Measurements from ENCODE around the gene USP10.
A peak's percentile ranks its signal among the peaks of the same experiment; 100 is the strongest.

The USP10 gene

GRCh38 chr16:84699147-84699711, 571 bp upstream of the USP10 start:
- DNase-seq (ENCODE audit: low spot score) = no peak

DNA sequence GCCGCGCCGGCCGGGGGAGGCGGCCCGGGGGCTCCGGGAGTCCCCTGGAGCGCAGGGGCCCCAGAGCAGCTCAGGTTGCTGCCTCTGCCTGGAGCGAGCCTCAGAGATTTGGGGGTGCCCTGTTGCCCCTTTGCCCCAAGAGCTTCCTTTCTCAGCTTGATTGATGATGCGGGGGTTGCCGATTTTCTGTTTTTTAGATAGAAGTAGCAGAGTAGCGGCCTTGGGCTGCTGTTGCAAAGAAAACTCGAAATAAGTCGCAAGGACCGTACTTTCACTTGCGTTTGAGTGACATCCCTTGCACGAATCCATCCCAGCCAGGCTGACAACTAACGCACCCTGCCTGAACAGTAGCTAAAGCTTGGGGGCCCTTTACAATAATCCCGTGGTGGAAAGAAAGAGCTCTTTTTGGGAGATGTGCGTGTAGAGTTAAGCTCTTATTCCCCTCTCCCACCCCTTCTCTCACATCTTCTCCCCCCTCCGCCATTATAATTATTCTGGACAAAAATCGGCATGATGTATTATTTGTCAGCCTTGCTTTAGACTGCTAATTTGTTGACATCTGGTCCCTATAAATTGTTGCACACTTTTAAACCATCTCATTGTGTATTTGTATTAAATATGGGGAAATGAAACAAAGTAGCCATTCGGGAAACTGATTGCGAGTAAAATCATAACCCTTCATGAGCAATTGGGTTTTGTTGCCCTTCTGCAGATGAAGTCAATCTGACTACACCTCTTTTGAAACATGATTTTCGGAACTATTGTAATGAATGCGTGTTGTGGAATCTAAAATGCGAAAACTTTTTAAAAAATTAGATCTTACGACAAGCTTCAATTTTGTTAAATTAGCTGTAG, 873 bp downstream of the USP10 start:
- DNase-seq (ENCODE audit: low spot score) = peak; percentile 49

- no peak for DNase-seq (ENCODE audit: low spot score)
Measured at GRCh38 chr16:84703681-84704080, 3.9 kb downstream of the USP10 start.

DNA sequence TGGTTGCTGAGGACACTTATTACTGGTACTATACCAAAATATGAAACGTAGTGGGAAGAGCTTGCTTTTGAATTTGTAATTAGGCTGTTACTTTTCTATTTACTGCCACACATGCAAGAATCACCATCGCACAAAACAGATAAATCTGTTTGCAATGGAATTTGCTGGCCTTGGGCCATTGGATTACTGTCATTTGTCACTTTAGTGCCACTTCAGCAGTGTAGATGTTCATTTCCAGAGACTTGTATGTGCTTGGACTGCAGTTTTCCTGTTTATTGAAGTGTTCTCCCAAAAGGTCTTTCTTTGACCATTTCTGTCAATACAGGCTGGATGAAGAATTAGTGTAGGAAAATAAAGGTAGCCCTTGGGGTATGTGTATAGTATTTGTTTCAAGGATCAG, 4.5 kb downstream of the USP10 start:
- DNase-seq (ENCODE audit: low spot score) = no peak

- no peak for DNase-seq (ENCODE audit: low spot score)
Measured at GRCh38 chr16:84706856-84707255, 7.1 kb downstream of the USP10 start.

- no peak for DNase-seq (ENCODE audit: low spot score)
Measured at GRCh38 chr16:84709609-84710008, 9.8 kb downstream of the USP10 start.

DNA sequence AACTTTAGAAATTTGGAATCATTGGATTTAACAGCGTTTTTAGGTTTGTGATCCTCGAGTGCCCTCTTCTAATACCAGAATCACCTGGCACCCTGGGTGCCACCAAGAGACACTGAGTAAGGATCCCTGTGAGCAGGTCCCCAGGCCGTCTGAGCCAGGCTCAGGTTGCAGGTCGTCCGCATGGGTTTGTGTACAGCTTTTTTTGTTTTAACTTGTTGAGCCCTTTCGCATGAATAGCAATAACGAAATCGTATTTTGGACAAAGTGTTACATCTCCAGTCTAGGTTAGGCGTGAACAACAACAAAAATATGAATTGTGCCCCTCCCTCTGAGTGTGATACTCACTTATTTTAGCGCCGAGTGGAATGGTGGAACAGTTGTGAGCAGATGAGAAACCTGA, 10.9 kb downstream of the USP10 start:
- no peak for DNase-seq (ENCODE audit: low spot score)

DNA sequence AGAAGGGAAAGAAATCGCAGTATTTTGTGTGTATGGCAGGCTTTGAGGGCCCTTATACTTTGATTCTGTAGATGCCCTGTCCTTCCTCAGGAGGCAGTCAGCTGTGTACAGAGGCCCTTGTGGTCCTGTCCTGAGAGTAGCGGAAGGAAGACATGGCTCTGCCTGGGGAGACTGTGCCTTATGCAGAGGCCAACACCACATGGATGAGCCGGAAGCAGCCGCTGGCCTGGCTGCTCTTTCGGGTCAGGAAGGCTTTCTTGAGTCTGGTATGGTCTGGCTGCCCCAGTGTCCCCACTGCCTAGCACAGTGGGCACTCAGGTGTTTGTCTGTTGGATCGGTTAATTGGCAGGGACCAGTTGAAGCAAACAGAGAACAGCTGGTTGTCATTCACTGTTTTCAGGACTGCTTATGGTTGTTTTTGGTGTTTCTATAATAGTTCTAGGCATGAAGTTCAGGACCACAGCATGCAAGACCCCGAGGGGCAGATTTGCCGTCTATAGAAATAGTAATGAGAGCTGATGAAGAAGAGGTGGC, 12.4 kb downstream of the USP10 start:
- no peak for DNase-seq (ENCODE audit: low spot score)

GRCh38 chr16:84712801-84713775, 13.3 kb downstream of the USP10 start:
- DNase-seq (ENCODE audit: low spot score) = no peak

GRCh38 chr16:84714028-84714427, 14.2 kb downstream of the USP10 start:
- DNase-seq (ENCODE audit: low spot score) = no peak

DNA sequence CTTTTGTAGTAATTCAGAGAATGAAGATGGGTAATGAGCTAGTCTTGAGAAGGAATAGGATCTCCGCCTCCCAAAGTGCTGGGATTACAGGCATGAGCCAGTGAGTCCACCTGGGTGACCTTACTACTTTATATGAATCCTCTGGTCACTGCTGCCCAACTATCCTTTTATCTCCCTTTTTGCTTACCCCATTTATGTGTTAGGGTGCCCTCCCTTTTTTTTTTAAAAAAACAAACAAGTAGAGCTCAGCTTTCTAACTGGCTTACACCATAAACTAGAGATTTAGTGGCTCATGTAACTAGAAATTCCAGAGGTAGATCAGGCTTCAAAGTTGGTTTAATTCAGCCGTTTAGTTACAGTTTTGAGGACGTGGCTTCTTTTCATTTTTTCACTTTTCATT, 15.6 kb downstream of the USP10 start:
- no peak for DNase-seq (ENCODE audit: low spot score)

DNA sequence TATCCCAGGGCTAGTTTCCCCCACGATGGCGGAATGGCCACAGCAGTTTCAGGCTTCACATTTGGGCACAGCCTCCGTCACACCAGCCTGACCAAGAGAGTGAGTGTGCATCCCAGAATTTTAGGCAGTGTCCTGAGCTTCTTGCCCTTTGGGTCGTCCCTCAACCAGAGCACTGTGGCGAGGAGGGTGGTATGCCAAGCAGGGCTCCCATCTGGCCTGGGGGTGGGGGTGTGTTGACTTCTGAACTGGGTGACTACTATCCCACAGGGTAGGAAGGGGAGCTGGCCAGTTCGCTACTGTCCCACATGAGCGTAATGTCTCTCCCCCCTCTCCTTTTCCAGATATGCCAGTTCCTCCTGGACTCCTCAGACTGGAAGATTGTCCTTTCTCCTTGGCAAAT, 16.1 kb downstream of the USP10 start:
- DNase-seq (ENCODE audit: low spot score) = no peak

GRCh38 chr16:84716740-84717139, 16.9 kb downstream of the USP10 start:
- no peak for DNase-seq (ENCODE audit: low spot score)

GRCh38 chr16:84717484-84717883, 17.7 kb downstream of the USP10 start:
- no peak for DNase-seq (ENCODE audit: low spot score)

- DNase-seq (ENCODE audit: low spot score) = no peak
Measured at GRCh38 chr16:84720177-84720579, 20.4 kb downstream of the USP10 start.

GRCh38 chr16:84722068-84722467, 22.3 kb downstream of the USP10 start:
- DNase-seq (ENCODE audit: low spot score) = no peak

DNA sequence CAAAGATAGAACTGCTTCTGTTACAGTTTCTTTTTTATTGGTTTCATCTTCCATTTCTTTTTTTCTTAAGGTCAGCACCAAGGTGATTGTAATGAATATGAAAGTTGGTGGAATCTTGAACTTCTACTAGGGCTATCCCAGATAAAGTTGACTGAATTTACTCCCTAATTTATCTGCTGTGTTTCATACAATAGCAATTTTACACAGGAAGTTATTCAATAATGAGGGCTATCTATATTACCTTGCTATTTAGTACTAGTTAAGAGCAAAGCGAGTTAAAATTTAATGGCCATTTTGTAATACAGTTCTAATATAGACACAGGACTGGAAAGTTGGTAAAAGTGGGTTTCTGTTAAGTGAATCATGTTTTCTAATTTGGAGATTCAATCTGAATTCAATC, 24.1 kb downstream of the USP10 start:
- no peak for DNase-seq (ENCODE audit: low spot score)

GRCh38 chr16:84724606-84725309, 25.0 kb downstream of the USP10 start:
- DNase-seq (ENCODE audit: low spot score) = no peak

GRCh38 chr16:84725481-84726078, 25.8 kb downstream of the USP10 start:
- DNase-seq (ENCODE audit: low spot score) = no peak

- peak; percentile 68 for DNase-seq (ENCODE audit: low spot score)
Measured at GRCh38 chr16:84726079-84726668, 26.4 kb downstream of the USP10 start.
